Uterus (tissue), 2 donors: ENCODE data around the gene OSBPL8.

Source experiments
- POLR2A ChIP-seq, 2 donors: fragments of 450-650 bp; IDR thresholded peaks; one replicate each; pipeline ENCODE4 v1.6.1; 2016; ENCODE audit warnings: antibody characterized with exemption in 2 of 2, mild to moderate bottlenecking in 1 of 2, moderate library complexity in 1 of 2
- TF ChIP-seq, protein P1 (sequence below), 4 experiments: fragments of 200-600 bp in 2 of 4; fragments of 450-650 bp in 2 of 4; sonication (generic) in 2 of 4; IDR thresholded peaks; one replicate each; pipeline ENCODE4 v1.5.1; 2016 to 2019; ENCODE audit warnings: antibody characterized with exemption in 4 of 4, mild to moderate bottlenecking in 2 of 4, moderate library complexity in 1 of 4

DNA sequence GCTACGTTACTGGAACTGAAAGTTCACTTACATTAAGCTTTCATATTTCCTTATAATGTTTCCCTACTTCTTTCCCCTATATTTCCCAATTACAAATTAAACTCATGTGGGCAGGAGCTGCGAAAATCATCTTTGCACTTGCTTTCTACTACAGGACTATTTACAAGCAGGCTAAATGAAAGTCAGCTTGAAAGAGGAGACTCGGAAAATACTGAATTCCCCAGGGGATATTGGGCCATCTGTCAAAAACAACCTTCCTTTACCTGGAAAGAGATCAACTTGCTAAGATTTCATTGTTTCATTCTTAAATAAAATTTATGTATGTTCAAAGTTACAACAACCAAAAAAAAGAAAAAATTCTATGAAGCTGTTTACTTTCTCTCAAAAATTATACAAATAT lies 118.6 kb downstream of the OSBPL8 start:
- TF ChIP-seq, protein P1, sequence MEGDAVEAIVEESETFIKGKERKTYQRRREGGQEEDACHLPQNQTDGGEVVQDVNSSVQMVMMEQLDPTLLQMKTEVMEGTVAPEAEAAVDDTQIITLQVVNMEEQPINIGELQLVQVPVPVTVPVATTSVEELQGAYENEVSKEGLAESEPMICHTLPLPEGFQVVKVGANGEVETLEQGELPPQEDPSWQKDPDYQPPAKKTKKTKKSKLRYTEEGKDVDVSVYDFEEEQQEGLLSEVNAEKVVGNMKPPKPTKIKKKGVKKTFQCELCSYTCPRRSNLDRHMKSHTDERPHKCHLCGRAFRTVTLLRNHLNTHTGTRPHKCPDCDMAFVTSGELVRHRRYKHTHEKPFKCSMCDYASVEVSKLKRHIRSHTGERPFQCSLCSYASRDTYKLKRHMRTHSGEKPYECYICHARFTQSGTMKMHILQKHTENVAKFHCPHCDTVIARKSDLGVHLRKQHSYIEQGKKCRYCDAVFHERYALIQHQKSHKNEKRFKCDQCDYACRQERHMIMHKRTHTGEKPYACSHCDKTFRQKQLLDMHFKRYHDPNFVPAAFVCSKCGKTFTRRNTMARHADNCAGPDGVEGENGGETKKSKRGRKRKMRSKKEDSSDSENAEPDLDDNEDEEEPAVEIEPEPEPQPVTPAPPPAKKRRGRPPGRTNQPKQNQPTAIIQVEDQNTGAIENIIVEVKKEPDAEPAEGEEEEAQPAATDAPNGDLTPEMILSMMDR (IDR thresholded peaks at IDR 0.05), result no peak
- no peak for TF ChIP-seq POLR2A (IDR thresholded peaks at IDR 0.05)
